Neural cell (in vitro differentiated cells): ENCODE results near the gene PLOD2.

Source experiments
- CTCF ChIP-seq: fragments of 450-650 bp; IDR thresholded peaks from 2 replicates; pipeline ENCODE4 v1.5.1; 2014; ENCODE audit warnings: antibody characterized with exemption, mild to moderate bottlenecking, moderate library complexity; ENCODE audit not compliant: poor library complexity, severe bottlenecking
- POLR2AphosphoS5 ChIP-seq: IDR thresholded peaks from 2 replicates; pipeline ENCODE4 v1.6.1; 2012
- RAD21 ChIP-seq: fragments of 450-650 bp; conservative IDR thresholded peaks from 2 replicates; pipeline ENCODE4 v1.6.1; 2014; ENCODE audit warnings: antibody characterized with exemption, mild to moderate bottlenecking, moderate library complexity

- TF ChIP-seq CTCF: no peak
- no peak for TF ChIP-seq RAD21
- no peak for TF ChIP-seq POLR2AphosphoS5
Observed at GRCh38 chr3:146180376-146180775, 19.4 kb upstream of the PLOD2 start.
